Neural cell (in vitro differentiated cells): ENCODE measurements around the gene RNF8. TPM values are rescaled to one million over a fixed set of nuclear protein-coding genes. Genes with fewer than 3 reads are reported as not detected.
A peak's percentile ranks its signal among the peaks of the same experiment; 100 is the strongest.

ENCODE experiments used
- H2AFZ ChIP-seq: fragments of 200-600, 300-800 bp; sonication (generic), shearing (Covaris generic); 2 replicates; pipeline ENCODE4 v1.6.0; 2014; ENCODE audit warnings: low read depth, mild to moderate bottlenecking, antibody characterized with exemption, low read length, moderate library complexity
- H3F3A ChIP-seq: fragments of 200-600 bp; shearing (Covaris generic); 2 replicates; pipeline ENCODE4 v1.6.1; 2016; ENCODE audit warnings: mild to moderate bottlenecking, moderate library complexity, mixed read lengths, antibody characterized with exemption, low read length; ENCODE audit not compliant: insufficient read depth, poor library complexity, severe bottlenecking
- H3K27ac ChIP-seq: fragments of 200-600, 300-800 bp; sonication (generic), shearing (Covaris generic); 2 replicates; pipeline ENCODE4 v1.5.1; 2014; ENCODE audit warnings: mild to moderate bottlenecking, low read length, moderate library complexity
- H3K27me3 ChIP-seq: fragments of 300-800, 200-600 bp; sonication (generic), shearing (Covaris generic); 2 replicates; pipeline ENCODE4 v1.6.0; 2014; ENCODE audit warnings: mild to moderate bottlenecking, low read depth, low read length, moderate library complexity; ENCODE audit not compliant: insufficient read depth
- H3K36me3 ChIP-seq: fragments of 300-800, 200-600 bp; sonication (generic), shearing (Covaris generic); 2 replicates; pipeline ENCODE4 v1.5.1; 2014; ENCODE audit warnings: mild to moderate bottlenecking, antibody characterized with exemption, low read length, moderate library complexity; ENCODE audit not compliant: insufficient read depth
- H3K4me2 ChIP-seq: fragments of 300-800, 200-600 bp; sonication (generic), shearing (Covaris generic); 2 replicates; pipeline ENCODE4 v1.6.0; 2014; ENCODE audit warnings: mild to moderate bottlenecking, low read length
- H3K4me3 ChIP-seq: fragments of 300-800, 200-600 bp; sonication (generic), shearing (Covaris generic); 2 replicates; pipeline ENCODE4 v1.5.1; 2014; ENCODE audit warnings: mild to moderate bottlenecking, low read length, moderate library complexity
- H3K79me2 ChIP-seq: fragments of 200-600 bp; shearing (Covaris generic); replicated peaks from 2 replicates; pipeline ENCODE4 v1.6.0; 2014; ENCODE audit warnings: mild to moderate bottlenecking, low read length, moderate library complexity; ENCODE audit not compliant: insufficient read depth
- H3K9ac ChIP-seq: fragments of 300-800, 200-600 bp; sonication (generic), shearing (Covaris generic); 2 replicates; pipeline ENCODE4 v1.6.1; 2016; ENCODE audit warnings: mild to moderate bottlenecking, low read length, mixed read lengths
- H3K9me2 ChIP-seq: fragments of 200-600 bp; shearing (Covaris generic); 2 replicates; pipeline ENCODE4 v1.6.1; 2016; ENCODE audit warnings: mild to moderate bottlenecking, low read length, mixed read lengths; ENCODE audit not compliant: insufficient read depth
- H3K9me3 ChIP-seq: fragments of 200-600, 300-800 bp; sonication (generic), shearing (Covaris generic); 2 replicates; pipeline ENCODE4 v1.6.1; 2016; ENCODE audit warnings: mild to moderate bottlenecking, mixed run types, low read length, moderate library complexity, mixed read lengths
- H4K20me1 ChIP-seq: fragments of 200-600 bp; shearing (Covaris generic); 2 replicates; pipeline ENCODE4 v1.6.1; 2016; ENCODE audit warnings: mild to moderate bottlenecking, mixed run types; ENCODE audit not compliant: insufficient read depth
- CTCF ChIP-seq: fragments of 450-650 bp; IDR thresholded peaks from 2 replicates; pipeline ENCODE4 v1.5.1; 2014; ENCODE audit warnings: antibody characterized with exemption, mild to moderate bottlenecking, moderate library complexity; ENCODE audit not compliant: poor library complexity, severe bottlenecking
- EP300 ChIP-seq: fragments of 450-650 bp; conservative IDR thresholded peaks from 2 replicates; pipeline ENCODE4 v1.6.1; 2014; ENCODE audit warnings: antibody characterized with exemption, mild to moderate bottlenecking, moderate library complexity; ENCODE audit not compliant: poor library complexity, severe bottlenecking
- EZH2 ChIP-seq: fragments of 200-600, 300-800 bp; shearing (Covaris generic), sonication (generic); IDR thresholded peaks from 2 replicates; pipeline ENCODE4 v1.6.1; 2014; ENCODE audit warnings: antibody characterized with exemption, low read length, borderline replicate concordance, mild to moderate bottlenecking; ENCODE audit not compliant: insufficient read depth, poor library complexity, severe bottlenecking
- MXI1 ChIP-seq: fragments of 450-650 bp; conservative IDR thresholded peaks from 2 replicates; pipeline ENCODE4 v1.6.1; 2014; ENCODE audit warnings: antibody characterized with exemption, mild to moderate bottlenecking; ENCODE audit not compliant: poor library complexity, severe bottlenecking
- RAD21 ChIP-seq: fragments of 450-650 bp; conservative IDR thresholded peaks from 2 replicates; pipeline ENCODE4 v1.6.1; 2014; ENCODE audit warnings: antibody characterized with exemption, mild to moderate bottlenecking, moderate library complexity
- REST ChIP-seq: IDR thresholded peaks from 2 replicates; pipeline ENCODE4 v1.6.1; 2012; ENCODE audit warnings: borderline replicate concordance
- SMC3 ChIP-seq: fragments of 450-650 bp; conservative IDR thresholded peaks from 2 replicates; pipeline ENCODE4 v1.6.1; 2014; ENCODE audit warnings: antibody characterized with exemption, mild to moderate bottlenecking, moderate library complexity; ENCODE audit not compliant: poor library complexity
- polyA plus RNA-seq: library from polyadenylated mRNA; depleted of rRNA; stranded (reverse); fragments of >200 nt; gene quantifications from 2 replicates; pipeline ENCODE4 v1.2.3, GENCODE V29; 2014

Gene RNF8
- polyA plus RNA-seq, 1 donor from 2014 or later, result 54.0 TPM

- Histone ChIP-seq H3F3A (no peaks in the 10 kb centered on the region), H4K20me1 (no peaks in the 10 kb centered on the region), H3K9ac (no peak overlapping the region), H3K9me2 (no peaks in the 10 kb centered on the region), H2AFZ (no peak overlapping the region), H3K4me2 (no peak overlapping the region), H3K27ac (no peak overlapping the region), H3K79me2 (peaks cover 18% of the 10 kb centered on the region), H3K27me3 (no peaks in the 10 kb centered on the region), H3K36me3 (peaks cover 7% of the 10 kb centered on the region), H3K9me3 (no peaks in the 10 kb centered on the region), H3K4me3 (peak overlapping the region; percentile 23)
- no peak for TF ChIP-seq RAD21
- no peak for TF ChIP-seq MXI1
- TF ChIP-seq REST, result no peak
- no peak for TF ChIP-seq SMC3
- no peak for TF ChIP-seq CTCF
- no peak for TF ChIP-seq EZH2
Observed at GRCh38 chr6:37435373-37435772, 81.6 kb downstream of the RNF8 start.

- H3K36me3 ChIP-seq, result peaks cover 7% of the 10 kb centered on the region
- H3K4me2 ChIP-seq, result no peak overlapping the region
- TF ChIP-seq EP300, result no peak
- H3K9me3 ChIP-seq, result no peaks in the 10 kb centered on the region
- no peaks in the 10 kb centered on the region for H4K20me1 ChIP-seq
- H3K9me2 ChIP-seq, result no peaks in the 10 kb centered on the region
- peaks cover 18% of the 10 kb centered on the region for H3K79me2 ChIP-seq
- no peaks in the 10 kb centered on the region for H3K27me3 ChIP-seq
- H3F3A ChIP-seq, result no peaks in the 10 kb centered on the region
- H3K9ac ChIP-seq, result no peak overlapping the region
- H3K27ac ChIP-seq, result no peak overlapping the region
- no peak overlapping the region for H2AFZ ChIP-seq
- H3K4me3 ChIP-seq, result peak overlapping the region; percentile 23
Observed at GRCh38 chr6:37435816-37436215, 82.0 kb downstream of the RNF8 start.

- TF ChIP-seq EP300, result no peak
- Histone ChIP-seq H3K27ac (no peak overlapping the region), H3K36me3 (peaks cover 7% of the 10 kb centered on the region)
Observed at GRCh38 chr6:37438930-37439329, 85.1 kb downstream of the RNF8 start.

More at GRCh38 chr6:37438930-37439329, 85.1 kb downstream of the RNF8 start:
- no peaks in the 10 kb centered on the region for H4K20me1 ChIP-seq
- no peak overlapping the region for H3K4me3 ChIP-seq
- H2AFZ ChIP-seq, result no peak overlapping the region
- H3K79me2 ChIP-seq, result peaks cover 13% of the 10 kb centered on the region
- H3F3A ChIP-seq, result no peaks in the 10 kb centered on the region
- no peaks in the 10 kb centered on the region for H3K27me3 ChIP-seq
- H3K4me2 ChIP-seq, result no peak overlapping the region
- H3K9me3 ChIP-seq, result no peaks in the 10 kb centered on the region
- H3K9ac ChIP-seq, result no peak overlapping the region
- H3K9me2 ChIP-seq, result no peaks in the 10 kb centered on the region
